Gastroesophageal sphincter (tissue), 3 donors: ENCODE measurements around the gene NGLY1.

Experiments
- POLR2A ChIP-seq, 2 donors: fragments of 450-650 bp; IDR thresholded peaks; one replicate each; pipeline ENCODE4 v1.6.1; 2017; ENCODE audit warnings: antibody characterized with exemption in 2 of 2, mild to moderate bottlenecking in 2 of 2, moderate library complexity in 1 of 2
- POLR2AphosphoS5 ChIP-seq: sonication (generic); formaldehyde crosslinking; IDR thresholded peaks from one replicate; pipeline ENCODE4 v1.6.1; 2017; ENCODE audit warnings: antibody characterized with exemption
- TF ChIP-seq, protein P1 (sequence below), 4 experiments: fragments of 200-600 bp in 2 of 4; fragments of 450-650 bp in 2 of 4; sonication (generic) in 1 of 4; IDR thresholded peaks; one replicate each; pipeline ENCODE4 v1.5.1; 2017 to 2019; ENCODE audit warnings: antibody characterized with exemption in 4 of 4, mild to moderate bottlenecking in 2 of 4, moderate library complexity in 2 of 4

DNA sequence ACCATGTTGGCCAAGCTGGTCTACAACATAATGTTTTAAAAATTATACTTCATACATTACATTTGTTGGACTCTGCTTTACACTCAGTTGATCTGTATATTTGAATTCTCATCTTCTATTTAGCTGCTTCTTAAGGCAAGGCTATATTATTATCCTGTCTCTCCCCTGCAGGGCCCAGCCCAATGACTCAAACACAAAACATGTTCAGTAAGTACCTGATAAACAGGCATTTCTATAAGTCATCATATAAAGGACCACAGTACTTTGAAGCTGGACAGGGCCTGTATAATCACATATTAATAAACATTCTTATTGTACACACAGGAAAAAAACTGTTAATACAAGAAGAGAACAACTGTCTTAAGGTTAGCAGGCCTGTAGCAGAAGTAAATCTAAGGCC, 36.2 kb downstream of the NGLY1 start:
- no peak for TF ChIP-seq POLR2AphosphoS5
- TF ChIP-seq, protein P1, sequence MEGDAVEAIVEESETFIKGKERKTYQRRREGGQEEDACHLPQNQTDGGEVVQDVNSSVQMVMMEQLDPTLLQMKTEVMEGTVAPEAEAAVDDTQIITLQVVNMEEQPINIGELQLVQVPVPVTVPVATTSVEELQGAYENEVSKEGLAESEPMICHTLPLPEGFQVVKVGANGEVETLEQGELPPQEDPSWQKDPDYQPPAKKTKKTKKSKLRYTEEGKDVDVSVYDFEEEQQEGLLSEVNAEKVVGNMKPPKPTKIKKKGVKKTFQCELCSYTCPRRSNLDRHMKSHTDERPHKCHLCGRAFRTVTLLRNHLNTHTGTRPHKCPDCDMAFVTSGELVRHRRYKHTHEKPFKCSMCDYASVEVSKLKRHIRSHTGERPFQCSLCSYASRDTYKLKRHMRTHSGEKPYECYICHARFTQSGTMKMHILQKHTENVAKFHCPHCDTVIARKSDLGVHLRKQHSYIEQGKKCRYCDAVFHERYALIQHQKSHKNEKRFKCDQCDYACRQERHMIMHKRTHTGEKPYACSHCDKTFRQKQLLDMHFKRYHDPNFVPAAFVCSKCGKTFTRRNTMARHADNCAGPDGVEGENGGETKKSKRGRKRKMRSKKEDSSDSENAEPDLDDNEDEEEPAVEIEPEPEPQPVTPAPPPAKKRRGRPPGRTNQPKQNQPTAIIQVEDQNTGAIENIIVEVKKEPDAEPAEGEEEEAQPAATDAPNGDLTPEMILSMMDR (IDR thresholded peaks at IDR 0.05), result no peak
- no peak for TF ChIP-seq POLR2A (IDR thresholded peaks at IDR 0.05)
